Astrocyte of the cerebellum (primary cell): ENCODE measurements around the gene ITIH2.
A peak's percentile ranks its signal among the peaks of the same experiment; 100 is the strongest.

Experiments used
- DNase-seq: peaks from one replicate; pipeline ENCODE4 v3.0.0-alpha.2; 2011; ENCODE audit warnings: low read depth
- H3K4me3 ChIP-seq: 2 replicates; pipeline ENCODE4 v1.5.1; 2011; ENCODE audit warnings: mild to moderate bottlenecking, low read depth, low read length, moderate library complexity
- CTCF ChIP-seq: IDR thresholded peaks from 2 replicates; pipeline ENCODE4 v1.5.1; 2012; ENCODE audit warnings: low read length, low read depth, moderate library complexity, mild to moderate bottlenecking; ENCODE audit errors: missing control alignments
- in situ Hi-C: cut with HindIII; loops from 2 replicates; pipeline ENCODE4 v1.10.0; 2017; ENCODE audit warnings: low sequenced_read_pairs

The ITIH2 gene

DNA sequence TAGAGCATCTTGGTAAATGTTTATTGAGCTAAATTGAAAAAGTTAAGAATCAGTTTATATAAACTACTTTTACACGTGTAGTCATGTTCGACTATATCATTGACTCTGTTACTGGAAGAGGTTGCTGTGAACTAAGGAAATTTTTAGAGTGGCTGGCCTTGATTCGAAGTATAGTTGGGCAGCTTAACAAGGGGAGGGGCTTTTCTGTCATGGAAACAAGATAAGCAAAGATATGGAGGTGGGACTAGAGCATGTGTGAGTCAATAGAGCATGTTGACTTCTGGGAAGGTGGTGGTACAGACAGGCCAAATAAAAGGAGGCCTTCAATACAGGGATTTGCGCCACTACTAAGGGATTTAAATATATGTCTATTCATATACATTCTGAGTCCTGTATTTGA lies 92.5 kb downstream of the ITIH2 start:
- in situ Hi-C loops: no loop called here
- TF ChIP-seq CTCF: no peak
- no peak for DNase-seq

GRCh38 chr10:7797582-7797981 lies 94.5 kb downstream of the ITIH2 start:
- peak; percentile 74 for DNase-seq
- in situ Hi-C loops: no loop called here
- no peak for TF ChIP-seq CTCF
- H3K4me3 ChIP-seq: no peak overlapping the region

More for the DNA sequence above, 92.5 kb downstream of the ITIH2 start:
- no peak overlapping the region for H3K4me3 ChIP-seq
